GM11168 (cell line): ENCODE measurements around the gene SPATA31D3.
"Not testable (repeated sequence)": the region's sequence is repeated elsewhere in the genome, so short reads cannot be mapped to it uniquely, and the experiment has no call there.

Source experiments
- in situ Hi-C: fragments of 300-500 bp; cut with MboI; formaldehyde crosslinking; loops from one replicate; pipeline ENCODE4 v1.12.0; 2022; ENCODE audit warnings: low sequenced_read_pairs; ENCODE audit not compliant: unreplicated experiment

SPATA31D3 gene

DNA sequence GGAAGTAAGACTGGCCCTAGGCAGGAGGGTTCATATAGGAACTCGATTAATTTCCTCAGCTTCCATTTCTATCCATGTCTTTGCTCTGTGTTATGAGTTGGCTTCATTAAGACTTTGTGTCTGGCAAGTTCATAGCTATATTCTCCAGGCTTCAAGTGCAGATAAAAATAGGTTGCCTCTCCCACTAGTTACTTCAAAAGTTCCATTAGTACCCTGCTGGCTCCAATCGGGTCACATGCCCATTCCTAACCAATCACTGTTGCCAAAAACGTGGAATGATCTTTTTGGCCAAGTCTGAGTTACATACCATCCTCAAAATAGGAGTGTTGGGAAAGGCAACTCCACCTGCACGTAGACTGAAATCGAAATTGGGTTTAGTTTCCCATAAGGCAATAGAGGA is 31.5 kb downstream of the SPATA31D3 start:
- in situ Hi-C loops: no loop called here

DNA sequence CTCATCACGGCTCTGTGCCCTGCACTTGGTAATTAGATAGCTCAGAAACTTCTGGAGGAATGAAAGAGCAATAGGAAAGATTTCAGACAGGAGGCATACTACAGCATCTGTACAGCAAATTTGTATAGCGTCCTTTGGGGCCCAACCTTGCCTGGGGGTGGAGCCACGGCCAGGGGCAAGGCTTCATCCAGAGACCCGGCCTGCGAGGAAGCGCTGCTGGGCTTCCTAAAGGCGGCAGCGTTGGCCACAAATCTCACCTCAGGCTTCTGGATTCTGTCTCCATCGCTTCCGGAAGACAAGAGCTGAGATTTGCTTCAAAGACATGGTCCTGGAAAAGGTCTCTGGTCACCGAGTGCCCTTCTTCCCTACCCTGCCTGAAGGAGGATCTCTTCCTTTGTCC is 33.1 kb downstream of the SPATA31D3 start:
- in situ Hi-C loops: no loop called here

DNA sequence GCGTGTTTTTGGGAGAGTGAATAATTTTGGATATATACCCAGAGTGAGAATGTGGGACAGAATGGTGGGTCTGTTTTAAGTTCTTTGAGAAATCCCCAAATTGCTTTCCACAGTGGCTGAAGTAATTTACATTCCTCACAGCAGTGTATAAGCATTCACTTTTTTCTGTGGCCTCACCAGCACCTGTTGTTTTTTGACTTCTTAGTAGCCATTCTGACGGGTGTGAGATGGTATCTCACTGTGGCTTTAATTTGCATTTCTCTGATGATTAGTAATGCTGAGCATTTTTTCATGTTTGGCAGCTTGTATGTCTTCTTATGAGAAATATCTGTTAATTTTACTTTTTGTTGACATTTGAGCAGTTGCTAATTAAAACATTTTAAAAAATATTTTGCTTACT is 35.9 kb downstream of the SPATA31D3 start:
- in situ Hi-C loops: no loop called here

DNA sequence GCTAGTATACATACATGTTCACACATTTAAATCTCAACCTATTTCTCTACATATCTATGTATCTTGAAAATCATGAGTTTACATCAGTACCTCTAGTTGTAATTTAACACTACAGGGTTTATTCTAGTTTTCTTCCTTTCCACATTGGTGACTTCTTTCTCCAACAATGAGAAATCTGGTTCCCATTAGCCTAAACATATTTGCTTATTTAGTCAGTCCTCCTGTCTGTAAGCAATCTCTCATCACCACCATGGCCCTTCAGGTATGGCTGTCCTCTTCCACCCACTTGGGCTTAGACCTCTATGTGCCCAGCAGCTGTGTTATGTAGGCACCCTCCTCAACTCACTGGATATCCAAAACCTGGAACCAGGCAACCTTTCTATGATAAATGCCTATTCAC is 37.3 kb downstream of the SPATA31D3 start:
- in situ Hi-C loops: no loop called here

DNA sequence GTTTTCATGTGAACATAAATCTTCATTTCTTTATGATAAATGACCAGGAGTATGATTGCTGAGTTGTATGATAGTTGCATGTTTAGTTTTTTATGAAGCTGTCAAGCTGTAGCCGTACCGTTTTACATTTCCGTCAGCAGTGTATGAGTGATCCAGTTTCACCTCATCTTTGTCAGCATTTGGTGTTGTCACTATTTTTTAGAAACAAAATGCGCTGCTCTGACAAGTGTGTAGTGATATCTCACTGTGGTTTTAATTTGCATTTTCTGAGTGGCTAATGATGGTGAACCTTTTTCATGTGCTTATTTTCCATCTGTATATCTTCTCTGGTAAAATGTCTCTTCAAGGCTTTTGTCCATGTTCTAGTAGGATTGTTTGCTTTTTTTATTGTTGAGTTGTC is 38.6 kb downstream of the SPATA31D3 start:
- in situ Hi-C loops: no loop called here

DNA sequence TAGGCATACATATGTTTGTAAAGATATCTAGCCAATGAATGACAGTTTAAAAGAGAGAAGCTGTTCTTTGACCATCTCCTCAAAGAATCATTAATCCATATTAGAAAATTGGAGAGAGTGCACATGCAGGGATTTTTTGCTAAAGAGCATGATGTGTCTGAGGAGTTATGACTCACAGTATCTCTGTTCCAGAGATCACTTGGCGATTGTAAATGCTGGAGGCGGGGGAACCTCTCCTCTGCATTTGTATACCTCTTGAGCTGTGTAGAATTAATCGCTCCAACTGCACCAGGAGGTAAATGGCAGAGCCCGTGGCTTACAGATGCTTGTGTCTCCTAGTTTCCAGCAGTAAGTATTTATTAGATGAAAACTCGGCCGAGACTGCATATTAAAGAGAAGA is 41.6 kb downstream of the SPATA31D3 start:
- in situ Hi-C loops: no loop called here

DNA sequence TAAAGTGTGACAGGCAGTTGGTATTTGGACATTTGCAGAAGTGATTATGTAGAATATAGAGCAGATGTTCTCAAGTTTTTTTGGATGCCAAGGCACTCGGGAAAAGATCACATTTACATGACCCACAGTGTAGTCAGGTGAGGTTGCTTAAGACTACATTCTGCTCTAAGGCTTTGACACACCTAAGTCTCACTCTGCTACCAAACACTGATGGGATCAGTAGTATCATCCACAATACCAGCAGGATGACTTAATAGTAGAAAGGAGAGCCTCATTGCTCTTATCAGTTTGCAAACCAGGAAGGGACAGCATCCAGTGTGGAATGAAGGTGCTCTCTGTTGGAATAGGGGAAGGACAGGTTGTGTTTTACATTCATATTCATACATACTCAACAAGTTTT is 42.8 kb downstream of the SPATA31D3 start:
- in situ Hi-C loops: no loop called here

DNA sequence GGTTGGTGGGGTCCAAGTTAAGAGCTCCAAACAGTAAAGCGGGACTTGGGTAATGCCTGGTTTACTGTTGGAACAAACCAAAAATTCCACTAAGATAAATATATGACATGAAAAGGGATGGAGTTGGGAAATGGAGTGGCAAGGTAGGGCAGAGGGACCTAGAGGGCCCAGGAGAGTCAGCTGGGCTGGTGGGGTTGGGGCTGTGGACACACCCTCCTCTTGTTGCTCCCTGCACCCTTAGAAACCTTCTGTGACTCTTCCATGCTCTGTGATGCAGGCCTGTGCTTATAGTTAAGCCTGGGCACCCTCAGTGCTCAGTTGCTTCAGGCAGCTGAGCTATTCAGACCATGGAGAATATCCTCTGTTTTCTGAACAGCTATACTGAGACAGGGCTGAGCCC is 45.2 kb downstream of the SPATA31D3 start, which contains the start of gene SPATA31D1:
SPATA31D1 (plus strand) TSS at position 301 of the 400 bp plus-strand sequence; CDS start at position 348, 47 bp downstream.
- in situ Hi-C loops: not testable (repeated sequence)

DNA sequence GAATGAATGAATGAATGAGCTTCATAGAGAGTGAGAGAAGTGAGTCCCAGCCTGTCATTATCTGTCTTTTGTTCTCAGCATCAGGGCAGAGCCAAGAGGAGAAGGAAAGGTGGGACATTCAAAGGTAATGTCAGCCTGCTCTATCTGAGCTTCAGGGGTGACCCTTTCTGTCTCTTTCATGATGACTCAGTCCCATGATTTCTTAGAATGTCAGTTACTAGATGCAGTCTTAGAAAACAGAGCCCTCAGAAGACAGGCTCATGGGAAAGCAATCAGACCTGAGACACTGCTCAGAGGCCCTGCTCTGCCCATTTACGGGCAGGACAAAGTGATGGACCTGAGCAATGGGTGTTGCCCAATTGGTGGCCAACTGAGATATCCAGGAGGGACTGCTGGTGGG is 46.4 kb downstream of the SPATA31D3 start:
- in situ Hi-C loops: no loop called here

DNA sequence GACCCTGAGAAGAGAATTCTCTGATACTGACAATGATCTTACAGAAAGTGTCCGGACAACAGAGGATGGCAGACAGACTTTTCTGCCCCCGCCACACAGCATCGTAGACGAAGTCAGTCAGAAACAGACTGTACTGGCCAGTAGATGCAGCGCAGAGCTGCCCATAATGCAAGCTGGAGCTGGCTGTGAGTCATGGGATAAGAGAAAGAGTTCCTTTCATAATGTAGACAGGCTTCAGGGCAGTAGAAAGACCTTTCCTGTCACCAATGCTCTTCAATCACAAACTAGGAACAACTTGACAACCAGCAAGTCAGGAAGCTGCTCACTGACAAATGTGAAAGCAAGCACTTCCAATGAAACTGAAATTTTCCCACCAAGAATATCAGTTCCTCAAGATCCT is 50.4 kb downstream of the SPATA31D3 start:
- in situ Hi-C loops: no loop called here
